K562 (cell line): ENCODE results near the gene SLCO1A2. TPM values are rescaled to one million over a fixed set of nuclear protein-coding genes. Genes with fewer than 3 reads are reported as not detected.

Experiments
- BRD4 ChIP-seq: fragments of 200-600 bp; sonication (generic); IDR thresholded peaks from 2 replicates; pipeline ENCODE4 v1.6.1; 2017; ENCODE audit warnings: inconsistent platforms
- KAT8 ChIP-seq: fragments of 450-650 bp; IDR thresholded peaks from 2 replicates; pipeline ENCODE4 v1.6.1; 2016; ENCODE audit warnings: low read depth, mild to moderate bottlenecking
- KLF13 ChIP-seq: fragments of 450-650 bp; IDR thresholded peaks from 2 replicates; pipeline ENCODE4 v1.6.1; 2016; ENCODE audit warnings: missing genetic modification characterization, low read depth, mild to moderate bottlenecking, missing compliant biosample characterization, moderate library complexity, borderline replicate concordance
- NFIX ChIP-seq: fragments of 250-450 bp; sonication (Bioruptor Pico); IDR thresholded peaks from 2 replicates; pipeline ENCODE4 v1.4.0; 2020; ENCODE audit warnings: low read depth, mild to moderate bottlenecking, moderate library complexity
- NFXL1 ChIP-seq: fragments of 450-650 bp; formaldehyde crosslinking; IDR thresholded peaks from 2 replicates; pipeline ENCODE4 v1.4.0; 2021; ENCODE audit warnings: mild to moderate bottlenecking
- NR2C1 ChIP-seq, 2 experiments: fragments of 450-650 bp; IDR thresholded peaks; 2 replicates each; pipeline ENCODE4 v1.6.1; 2017; ENCODE audit warnings: mild to moderate bottlenecking in 2 of 2, antibody characterized with exemption in 1 of 2, inconsistent platforms in 1 of 2, missing compliant biosample characterization in 1 of 2, missing genetic modification characterization in 1 of 2
- POLR3A ChIP-seq: IDR thresholded peaks from 2 replicates; pipeline ENCODE4 v1.6.1; 2011; ENCODE audit warnings: borderline replicate concordance, mild to moderate bottlenecking, moderate library complexity; ENCODE audit not compliant: insufficient read length, insufficient read depth; ENCODE audit errors: extremely low read depth
- POLR3G ChIP-seq: IDR thresholded peaks from 2 replicates; pipeline ENCODE4 v1.6.1; 2011; ENCODE audit not compliant: insufficient read length, insufficient replicate concordance; ENCODE audit errors: extremely low read depth
- RCOR1 ChIP-seq, 2 experiments: IDR thresholded peaks; 2 replicates each; pipeline ENCODE4 v1.6.1; 2012; ENCODE audit warnings: low read depth in 2 of 2, low read length in 2 of 2, borderline replicate concordance in 1 of 2, improper control_type of control experiment in 1 of 2
- SETDB1 ChIP-seq: IDR thresholded peaks from one replicate; pipeline ENCODE4 v1.6.1; 2012; ENCODE audit warnings: low read length, control low read depth, inconsistent platforms
- SMAD4 ChIP-seq: fragments of 250-450 bp; sonication (Bioruptor Pico); conservative IDR thresholded peaks from 2 replicates; pipeline ENCODE4 v1.8.0; 2021; ENCODE audit warnings: inconsistent platforms, mild to moderate bottlenecking, moderate library complexity
- U2AF1 ChIP-seq: fragments of 200-400 bp; formaldehyde crosslinking; optimal IDR thresholded peaks from 2 replicates; pipeline ENCODE3; 2017; ENCODE audit warnings: mild to moderate bottlenecking, low read depth, low read length, moderate library complexity
- ZNF311 ChIP-seq: fragments of 250-450 bp; sonication (Bioruptor Pico); IDR thresholded peaks from 2 replicates; pipeline ENCODE4 v1.4.0; 2020; ENCODE audit warnings: mild to moderate bottlenecking, moderate library complexity
- ZNF57 ChIP-seq: fragments of 450-650 bp; formaldehyde crosslinking; IDR thresholded peaks from 2 replicates; pipeline ENCODE4 v1.4.0; 2020; ENCODE audit warnings: mild to moderate bottlenecking, moderate library complexity
- ZNF668 ChIP-seq: fragments of 250-450 bp; sonication (Bioruptor Pico); IDR thresholded peaks from 2 replicates; pipeline ENCODE4 v1.8.0; 2022; ENCODE audit warnings: mild to moderate bottlenecking, inconsistent platforms
- polyA plus RNA-seq, 8 experiments: library from polyadenylated mRNA; depleted of rRNA in 4 of 8; stranded (reverse) in 5 of 8; unstranded in 3 of 8; fragments of >200 nt; fragmentation: Nextera tagmentation in 2 of 8; fragmentation: Illumina TruSeq in 1 of 8; extraction: Ambion mirVana in 2 of 8; extraction: Trizol in 1 of 8; gene quantifications; 2 replicates each; pipeline versions ENCODE4 v1.2.1 to v1.2.3, GENCODE V29; 2011 to 2014; ENCODE audit warnings: inconsistent platforms in 1 of 8, missing spikeins in 1 of 8
- total RNA-seq, 7 experiments: library from RNA; depleted of rRNA in 6 of 7; stranded (reverse); fragments of >200 nt in 6 of 7; fragmentation: Illumina TruSeq in 2 of 7; extraction: Trizol in 2 of 7; gene quantifications; 2 replicates each; pipeline versions ENCODE4 v1.2.1 to v1.2.3, GENCODE V29; 2011 to 2021; ENCODE audit warnings: low replicate concordance in 1 of 7
- TF ChIP-seq, protein P1 (sequence below): sonication (generic); formaldehyde crosslinking; IDR thresholded peaks from 2 replicates; pipeline ENCODE4 v1.8.0; 2022; ENCODE audit warnings: missing genetic modification reagents, mild to moderate bottlenecking, moderate library complexity, borderline replicate concordance
- TF ChIP-seq, protein P2 (sequence below): fragments of 250-450 bp; sonication (Bioruptor Pico); IDR thresholded peaks from 2 replicates; pipeline ENCODE4 v1.4.0; 2020
- TF ChIP-seq, protein P3 (sequence below): fragments of 450-650 bp; conservative IDR thresholded peaks from 2 replicates; pipeline ENCODE4 v1.6.1; 2016; ENCODE audit warnings: missing genetic modification characterization, low read depth, mild to moderate bottlenecking, control low read depth, missing compliant biosample characterization
- TF ChIP-seq, protein P4 (sequence below): fragments of 250-450 bp; sonication (Bioruptor Pico); IDR thresholded peaks from 2 replicates; pipeline ENCODE4 v1.5.0; 2021; ENCODE audit warnings: mild to moderate bottlenecking, borderline replicate concordance
- TF ChIP-seq, protein P5 (sequence below), 3 experiments: fragments of 200-800 bp in 1 of 3; sonication (Bioruptor generic) in 1 of 3; sonication (generic) in 1 of 3; formaldehyde crosslinking in 1 of 3; IDR thresholded peaks; 2 replicates each; pipeline versions ENCODE4 v1.6.1 to v1.8.0; 2016 to 2022; ENCODE audit warnings: mild to moderate bottlenecking in 2 of 3, missing compliant biosample characterization in 2 of 3, missing genetic modification characterization in 2 of 3, missing genetic modification reagents in 1 of 3

Gene SLCO1A2
- total and polyA plus RNA-seq, 9 of the 15 experiments (the other 6 are each of a cell fraction or from before 2014, with no cell fraction given) = 1.2 to 4.4 (median 2.6) TPM

DNA sequence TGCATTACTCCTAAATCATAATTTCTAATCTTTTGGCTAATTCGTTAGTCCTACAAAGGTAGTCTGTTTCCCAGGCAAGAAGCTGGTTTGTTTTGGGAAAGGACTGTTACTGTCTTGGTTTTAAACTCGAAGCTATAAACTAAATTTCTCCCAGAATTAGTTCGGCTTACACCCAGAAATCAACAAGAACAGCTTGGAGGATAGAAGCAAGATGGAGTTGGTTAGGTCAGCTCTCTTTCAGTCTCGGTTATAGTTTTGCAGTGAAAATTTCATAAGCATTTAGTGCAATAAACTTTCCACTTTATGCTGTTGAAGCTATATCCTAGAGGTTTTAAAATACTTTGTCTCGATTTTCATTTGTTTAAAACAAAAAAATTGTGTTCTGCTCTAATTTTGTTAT is 100.3 kb downstream of the SLCO1A2 start (continued):
- TF ChIP-seq, protein P1, sequence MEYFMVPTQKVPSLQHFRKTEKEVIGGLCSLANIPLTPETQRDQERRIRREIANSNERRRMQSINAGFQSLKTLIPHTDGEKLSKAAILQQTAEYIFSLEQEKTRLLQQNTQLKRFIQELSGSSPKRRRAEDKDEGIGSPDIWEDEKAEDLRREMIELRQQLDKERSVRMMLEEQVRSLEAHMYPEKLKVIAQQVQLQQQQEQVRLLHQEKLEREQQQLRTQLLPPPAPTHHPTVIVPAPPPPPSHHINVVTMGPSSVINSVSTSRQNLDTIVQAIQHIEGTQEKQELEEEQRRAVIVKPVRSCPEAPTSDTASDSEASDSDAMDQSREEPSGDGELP = no peak
- TF ChIP-seq ZNF668 (CRISPR knock-in tag) (peak; percentile 31; the same call in 1 of the 2 replicates), POLR3G (no peak), NR2C1 (IDR thresholded peaks at IDR 0.05) (no peak), NR2C1 (tag; IDR thresholded peaks at IDR 0.05) (0 out of 2 replicates have a peak, but pooled peaks have one; percentile 17), RCOR1 (IDR thresholded peaks at IDR 0.05; ENCODE audit: borderline replicate concordance in 1 of 2, low read depth in 2 of 2, low read length in 2 of 2) (no peak), SETDB1 (no peak), NFXL1 (CRISPR knock-in tag) (0 out of 2 replicates have a peak, but pooled peaks have one; percentile 44), U2AF1 (no peak), POLR3A (no peak), KAT8 (no peak), ZNF311 (CRISPR knock-in tag) (0 out of 2 replicates have a peak, but pooled peaks have one; percentile 27), KLF13 (tag) (peak; percentile 47; the same call in 1 of the 2 replicates), ZNF57 (no peak), SMAD4 (peak; percentile 79), NFIX (CRISPR knock-in tag) (0 out of 2 replicates have a peak, but pooled peaks have one; percentile 13), BRD4 (no peak)
- TF ChIP-seq, protein P2, sequence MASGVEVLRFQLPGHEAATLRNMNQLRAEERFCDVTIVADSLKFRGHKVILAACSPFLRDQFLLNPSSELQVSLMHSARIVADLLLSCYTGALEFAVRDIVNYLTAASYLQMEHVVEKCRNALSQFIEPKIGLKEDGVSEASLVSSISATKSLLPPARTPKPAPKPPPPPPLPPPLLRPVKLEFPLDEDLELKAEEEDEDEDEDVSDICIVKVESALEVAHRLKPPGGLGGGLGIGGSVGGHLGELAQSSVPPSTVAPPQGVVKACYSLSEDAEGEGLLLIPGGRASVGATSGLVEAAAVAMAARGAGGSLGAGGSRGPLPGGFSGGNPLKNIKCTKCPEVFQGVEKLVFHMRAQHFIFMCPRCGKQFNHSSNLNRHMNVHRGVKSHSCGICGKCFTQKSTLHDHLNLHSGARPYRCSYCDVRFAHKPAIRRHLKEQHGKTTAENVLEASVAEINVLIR (CRISPR knock-in tag) = peak; percentile 58; the same call in 1 of the 2 replicates
- TF ChIP-seq, protein P3, sequence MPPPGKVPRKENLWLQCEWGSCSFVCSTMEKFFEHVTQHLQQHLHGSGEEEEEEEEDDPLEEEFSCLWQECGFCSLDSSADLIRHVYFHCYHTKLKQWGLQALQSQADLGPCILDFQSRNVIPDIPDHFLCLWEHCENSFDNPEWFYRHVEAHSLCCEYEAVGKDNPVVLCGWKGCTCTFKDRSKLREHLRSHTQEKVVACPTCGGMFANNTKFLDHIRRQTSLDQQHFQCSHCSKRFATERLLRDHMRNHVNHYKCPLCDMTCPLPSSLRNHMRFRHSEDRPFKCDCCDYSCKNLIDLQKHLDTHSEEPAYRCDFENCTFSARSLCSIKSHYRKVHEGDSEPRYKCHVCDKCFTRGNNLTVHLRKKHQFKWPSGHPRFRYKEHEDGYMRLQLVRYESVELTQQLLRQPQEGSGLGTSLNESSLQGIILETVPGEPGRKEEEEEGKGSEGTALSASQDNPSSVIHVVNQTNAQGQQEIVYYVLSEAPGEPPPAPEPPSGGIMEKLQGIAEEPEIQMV (tag) = peak; percentile 33; the same call in 1 of the 2 replicates
- TF ChIP-seq, protein P4, sequence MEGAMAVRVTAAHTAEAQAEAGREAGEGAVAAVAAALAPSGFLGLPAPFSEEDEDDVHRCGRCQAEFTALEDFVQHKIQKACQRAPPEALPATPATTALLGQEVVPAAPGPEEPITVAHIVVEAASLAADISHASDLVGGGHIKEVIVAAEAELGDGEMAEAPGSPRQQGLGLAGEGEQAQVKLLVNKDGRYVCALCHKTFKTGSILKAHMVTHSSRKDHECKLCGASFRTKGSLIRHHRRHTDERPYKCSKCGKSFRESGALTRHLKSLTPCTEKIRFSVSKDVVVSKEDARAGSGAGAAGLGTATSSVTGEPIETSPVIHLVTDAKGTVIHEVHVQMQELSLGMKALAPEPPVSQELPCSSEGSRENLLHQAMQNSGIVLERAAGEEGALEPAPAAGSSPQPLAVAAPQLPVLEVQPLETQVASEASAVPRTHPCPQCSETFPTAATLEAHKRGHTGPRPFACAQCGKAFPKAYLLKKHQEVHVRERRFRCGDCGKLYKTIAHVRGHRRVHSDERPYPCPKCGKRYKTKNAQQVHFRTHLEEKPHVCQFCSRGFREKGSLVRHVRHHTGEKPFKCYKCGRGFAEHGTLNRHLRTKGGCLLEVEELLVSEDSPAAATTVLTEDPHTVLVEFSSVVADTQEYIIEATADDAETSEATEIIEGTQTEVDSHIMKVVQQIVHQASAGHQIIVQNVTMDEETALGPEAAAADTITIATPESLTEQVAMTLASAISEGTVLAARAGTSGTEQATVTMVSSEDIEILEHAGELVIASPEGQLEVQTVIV (CRISPR knock-in tag) = no peak
- TF ChIP-seq, protein P5, sequence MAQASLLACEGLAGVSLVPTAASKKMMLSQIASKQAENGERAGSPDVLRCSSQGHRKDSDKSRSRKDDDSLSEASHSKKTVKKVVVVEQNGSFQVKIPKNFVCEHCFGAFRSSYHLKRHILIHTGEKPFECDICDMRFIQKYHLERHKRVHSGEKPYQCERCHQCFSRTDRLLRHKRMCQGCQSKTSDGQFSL (CRISPR knock-in tag; IDR thresholded peaks at IDR 0.05) = no peak
- TF ChIP-seq, protein P5 (tag; IDR thresholded peaks at IDR 0.05) = peak in 1 of 2 experiments; percentile 85; a peak in 2 of 4 replicates
